ENCODE measurements around the gene TMEM61.
"Not testable (repeated sequence)": the region's sequence is repeated elsewhere in the genome, so short reads cannot be mapped to it uniquely, and the experiment has no call there.

TMEM61 gene

GRCh38 chr1:54963829-54964228 is 16.6 kb upstream of the TMEM61 start:
- DNase-seq = not testable (repeated sequence)

GRCh38 chr1:54965624-54966340 is 14.6 kb upstream of the TMEM61 start:
- DNase-seq = no peak

- DNase-seq = no peak
These were observed 13.1 kb upstream of the TMEM61 start for GRCh38 chr1:54967372-54967771.

DNA sequence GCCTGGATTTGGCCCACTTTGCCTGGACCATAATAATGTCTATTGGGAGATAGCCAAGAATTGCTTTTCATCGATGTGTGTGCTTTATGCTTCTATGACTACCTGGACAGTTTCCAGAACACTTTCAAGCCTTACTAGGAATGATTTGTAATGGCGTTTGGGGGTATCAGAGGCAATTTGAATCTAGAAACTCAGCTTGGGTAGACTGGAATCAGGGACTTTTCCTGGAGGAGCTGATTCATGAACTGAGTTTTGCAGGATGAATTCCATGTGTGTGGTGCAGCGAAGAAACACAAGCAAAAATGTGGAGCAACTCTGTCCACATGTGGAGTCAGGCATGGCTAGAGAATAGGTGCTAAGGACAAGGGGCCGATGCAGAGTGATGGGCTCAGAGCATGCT is 11.9 kb upstream of the TMEM61 start:
- no peak for DNase-seq

DNA sequence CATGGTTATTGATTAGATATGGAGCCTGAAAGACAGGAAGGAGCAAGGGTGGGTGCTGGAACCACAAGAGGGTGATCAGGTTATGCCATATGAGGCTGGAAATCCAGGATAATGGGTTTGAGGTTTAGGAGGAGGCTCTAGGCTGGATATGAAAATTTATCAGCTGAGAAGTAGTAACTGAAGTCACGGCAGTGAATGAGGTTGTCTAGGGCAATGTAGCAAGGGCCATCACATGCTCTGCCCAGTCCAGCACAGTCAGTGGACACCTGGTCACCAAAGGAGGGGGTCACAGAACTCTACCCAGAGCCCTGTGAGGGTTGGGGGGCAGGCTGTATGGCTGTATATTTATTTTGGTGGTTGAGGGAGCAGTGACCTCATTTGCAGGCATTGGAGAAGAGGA is 10.5 kb upstream of the TMEM61 start:
- DNase-seq = no peak

- no peak for DNase-seq
These were observed 9.5 kb upstream of the TMEM61 start for GRCh38 chr1:54970901-54971300.

DNA sequence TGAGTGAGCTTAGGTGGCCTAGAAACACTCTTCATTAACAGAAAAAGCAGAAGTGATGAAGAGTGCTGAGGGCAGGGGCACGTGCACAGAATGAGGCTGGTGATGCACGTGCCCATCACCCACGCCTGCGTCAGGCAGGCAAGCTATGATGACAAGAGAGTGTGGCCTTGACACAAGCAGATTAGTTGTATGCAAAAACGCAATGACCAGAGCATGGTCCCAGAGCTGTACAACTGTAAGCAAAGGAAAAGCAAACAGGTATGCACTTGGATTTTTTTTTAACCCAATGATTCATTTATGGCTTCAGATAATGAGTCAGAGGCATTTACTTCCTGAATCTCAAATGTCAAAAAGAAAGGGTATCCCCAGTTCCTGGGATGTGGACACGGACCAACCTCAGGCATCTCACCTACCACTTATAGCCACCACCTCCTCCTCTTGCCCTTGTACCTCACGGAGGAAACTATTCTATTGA is 9.1 kb upstream of the TMEM61 start:
- no peak for DNase-seq

GRCh38 chr1:54972436-54972835 is 8.0 kb upstream of the TMEM61 start:
- DNase-seq = no peak

GRCh38 chr1:54973205-54973921 is 7.1 kb upstream of the TMEM61 start:
- DNase-seq = no peak

DNA sequence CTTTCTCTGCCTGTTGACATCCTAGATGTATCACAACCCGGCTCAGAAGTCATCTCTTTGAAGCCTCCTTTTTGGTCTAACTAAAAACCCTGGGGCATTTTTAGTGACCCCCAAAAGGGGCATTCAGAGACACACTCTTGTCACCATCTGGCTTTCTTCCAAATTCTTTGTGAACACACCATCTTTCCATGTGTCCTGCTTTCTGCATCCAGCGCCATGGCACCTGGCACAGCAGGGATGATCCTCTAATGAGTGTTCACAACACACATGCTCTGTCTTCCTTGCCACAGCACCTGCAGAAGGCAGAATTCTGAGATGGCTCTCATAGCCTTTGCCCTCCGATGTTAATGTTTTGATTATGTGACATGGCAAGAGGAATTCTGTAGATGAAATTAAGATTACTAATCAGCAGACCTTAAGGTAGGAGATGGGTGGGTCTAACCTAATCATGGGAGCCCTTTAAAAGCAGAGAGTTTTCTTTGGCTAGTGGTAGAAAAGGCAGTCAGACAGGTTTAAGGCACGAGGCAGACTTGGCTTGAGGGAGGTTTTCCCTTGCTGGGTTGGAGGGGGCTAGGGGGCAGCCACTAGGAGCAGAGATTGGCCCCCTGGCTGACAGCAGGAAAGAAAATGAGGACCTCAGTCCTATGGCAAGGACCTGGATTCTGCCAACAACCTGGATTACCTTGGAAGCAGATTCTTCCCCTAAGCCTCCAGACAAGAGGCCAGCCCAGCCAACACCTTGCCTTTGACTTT is 4.9 kb upstream of the TMEM61 start:
- DNase-seq = no peak

GRCh38 chr1:54976747-54977146 is 3.7 kb upstream of the TMEM61 start:
- DNase-seq = no peak

DNA sequence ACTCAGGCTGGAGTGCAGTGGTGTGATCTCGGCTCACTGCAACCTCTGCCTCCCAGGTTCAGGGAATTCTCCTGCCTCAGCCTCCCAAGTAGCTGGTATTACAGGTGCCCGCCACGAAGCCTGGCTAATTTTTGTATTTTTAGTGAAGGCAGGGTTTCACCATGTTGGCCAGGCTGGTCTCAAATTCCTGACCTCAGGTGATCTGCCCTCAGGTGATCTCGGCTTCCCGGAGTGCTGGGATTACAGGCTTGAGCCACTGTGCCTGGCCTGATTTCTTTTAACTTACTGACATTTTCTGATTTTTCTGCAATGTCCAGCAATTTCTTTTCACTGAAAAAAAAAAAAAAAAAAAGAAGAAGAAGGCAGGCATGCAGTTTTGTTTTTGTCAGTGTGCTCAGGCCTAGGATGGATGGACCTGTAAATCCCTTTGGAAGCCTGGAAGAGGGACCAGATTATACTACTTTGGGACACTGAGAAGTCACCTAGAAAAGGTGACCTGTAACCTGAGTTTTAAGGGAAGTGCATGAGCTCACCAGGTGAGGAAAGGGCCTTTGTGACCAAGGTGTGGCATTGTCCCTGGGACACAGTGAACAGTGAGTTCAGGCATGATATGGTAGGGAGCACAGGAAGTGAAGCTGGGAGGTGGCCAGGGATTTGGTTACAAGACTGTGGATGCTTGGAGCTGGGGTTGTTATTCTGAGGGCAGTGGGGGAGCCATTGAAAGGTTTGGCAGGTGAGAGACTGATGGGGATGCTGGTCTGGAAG is 2.7 kb upstream of the TMEM61 start:
- DNase-seq = no peak

GRCh38 chr1:54978528-54979326 is 1.7 kb upstream of the TMEM61 start:
- DNase-seq = no peak

DNA sequence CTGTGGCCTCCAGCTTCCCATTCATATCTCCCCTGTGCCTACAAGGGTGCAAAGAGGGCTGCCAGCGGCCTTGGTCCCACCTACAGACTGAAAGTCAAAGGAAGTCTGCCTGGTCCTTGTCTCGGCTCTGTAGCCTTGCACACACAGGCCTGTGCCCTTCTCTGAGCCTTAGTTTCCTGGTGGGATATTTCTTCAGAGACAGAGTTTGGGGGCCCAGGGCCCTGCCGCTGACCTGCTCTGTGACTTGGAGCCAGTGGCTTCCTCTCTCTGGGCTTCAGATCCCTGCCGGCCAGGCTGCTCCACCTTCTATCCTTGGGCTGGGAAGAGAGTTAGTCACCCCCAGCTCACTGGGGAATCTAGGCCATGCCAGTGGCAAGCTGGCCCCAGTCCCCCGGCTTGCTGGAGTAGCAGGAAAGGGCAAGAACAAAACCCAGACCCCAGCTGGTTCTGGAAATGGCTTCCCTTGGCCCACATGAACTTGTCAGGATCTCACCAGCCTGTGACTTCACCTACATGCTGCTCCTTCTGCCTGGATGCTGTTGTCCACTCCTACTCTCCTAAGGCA is 1.0 kb upstream of the TMEM61 start:
- DNase-seq = no peak

DNA sequence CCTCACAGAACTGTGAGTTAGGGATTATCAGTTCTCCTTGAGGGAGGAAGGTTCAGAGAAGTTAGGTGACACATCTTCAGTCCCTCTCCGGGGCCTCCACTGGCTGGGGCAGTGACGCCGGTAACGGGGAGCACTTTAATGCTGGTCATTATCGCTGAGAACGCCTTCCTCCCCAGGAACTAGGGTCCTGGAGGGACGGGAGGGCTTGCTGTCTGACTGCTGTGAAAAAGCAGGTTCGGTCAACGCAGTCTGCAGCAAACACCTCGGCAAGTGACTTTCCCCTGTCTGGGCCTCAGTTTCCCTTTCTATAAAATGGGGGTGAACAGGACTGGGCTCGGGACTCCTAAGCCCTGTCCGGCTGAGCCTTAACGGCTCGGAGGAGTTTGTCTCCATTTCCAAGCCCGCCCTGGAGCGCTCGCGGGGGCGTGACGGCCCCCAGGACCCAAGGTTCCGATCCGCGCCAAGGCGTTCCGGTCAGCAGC is 341 bp upstream of the TMEM61 start:
- DNase-seq = no peak

DNA sequence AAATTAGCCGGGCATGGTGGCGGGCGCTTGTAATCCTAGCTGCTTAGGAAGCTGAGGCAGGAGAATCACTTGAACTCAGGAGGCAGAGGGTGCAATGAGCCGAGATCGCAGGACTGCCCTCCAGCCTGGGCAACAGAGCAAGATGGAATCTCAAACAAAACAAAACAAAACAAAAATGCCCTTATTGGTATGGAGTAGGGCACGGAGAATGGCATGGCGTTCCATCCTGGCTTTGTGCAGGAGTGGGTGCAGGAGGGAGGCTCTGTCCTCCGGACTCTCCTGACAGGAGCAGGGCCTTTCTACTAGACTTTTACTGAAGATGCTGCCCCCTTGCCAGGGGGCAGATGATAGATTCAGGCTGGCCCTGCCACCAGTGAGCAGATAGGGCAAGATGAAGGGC is 1.0 kb downstream of the TMEM61 start:
- DNase-seq = no peak

- no peak for DNase-seq
These were observed 2.3 kb downstream of the TMEM61 start for GRCh38 chr1:54982739-54983138.

DNA sequence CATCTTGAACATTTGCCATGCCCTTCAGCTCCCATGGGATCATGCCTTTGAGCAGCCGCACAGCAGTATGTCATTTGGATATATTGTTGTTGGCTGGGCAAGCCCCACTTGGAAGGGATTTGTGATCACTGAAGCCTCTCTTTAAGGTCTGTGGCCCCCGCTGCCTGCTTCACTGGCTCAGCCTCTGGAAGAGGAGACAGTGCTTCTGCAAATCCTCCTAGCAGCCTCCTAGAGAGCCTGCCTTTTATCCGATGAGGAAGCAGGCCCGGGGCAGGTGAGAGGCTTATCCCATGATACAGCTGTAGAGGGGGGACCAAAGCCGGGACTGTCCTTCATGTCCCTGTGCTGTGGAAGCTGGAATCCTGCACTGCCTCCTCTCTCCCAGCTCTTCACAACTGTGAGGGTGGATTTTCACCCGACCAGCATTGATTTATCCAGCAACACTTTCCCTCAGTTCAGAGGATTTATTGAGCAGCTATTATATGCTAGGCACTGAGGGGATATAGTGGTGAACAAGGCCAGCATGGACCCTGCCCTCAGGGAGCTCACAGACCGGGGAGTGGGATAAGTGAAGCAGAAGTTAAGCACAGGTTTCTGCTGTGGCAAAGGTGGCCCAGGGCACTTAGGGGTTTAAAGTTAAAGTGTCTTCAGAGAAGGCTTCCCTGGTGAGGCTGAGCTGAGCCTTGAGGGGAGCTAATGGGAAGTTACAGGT is 3.9 kb downstream of the TMEM61 start:
- DNase-seq = no peak

GRCh38 chr1:54985556-54985955 is 5.1 kb downstream of the TMEM61 start:
- no peak for DNase-seq

DNA sequence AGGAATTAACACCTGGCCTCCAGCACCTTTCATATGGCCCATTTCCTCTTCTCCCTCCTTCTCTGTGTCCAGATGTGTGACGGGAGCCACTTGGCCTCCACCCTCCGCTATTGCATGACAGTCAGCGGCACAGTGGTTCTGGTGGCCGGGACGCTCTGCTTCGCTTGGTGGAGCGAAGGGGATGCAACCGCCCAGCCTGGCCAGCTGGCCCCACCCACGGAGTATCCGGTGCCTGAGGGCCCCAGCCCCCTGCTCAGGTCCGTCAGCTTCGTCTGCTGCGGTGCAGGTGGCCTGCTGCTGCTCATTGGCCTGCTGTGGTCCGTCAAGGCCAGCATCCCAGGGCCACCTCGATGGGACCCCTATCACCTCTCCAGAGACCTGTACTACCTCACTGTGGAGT is 5.6 kb downstream of the TMEM61 start:
- no peak for DNase-seq

DNA sequence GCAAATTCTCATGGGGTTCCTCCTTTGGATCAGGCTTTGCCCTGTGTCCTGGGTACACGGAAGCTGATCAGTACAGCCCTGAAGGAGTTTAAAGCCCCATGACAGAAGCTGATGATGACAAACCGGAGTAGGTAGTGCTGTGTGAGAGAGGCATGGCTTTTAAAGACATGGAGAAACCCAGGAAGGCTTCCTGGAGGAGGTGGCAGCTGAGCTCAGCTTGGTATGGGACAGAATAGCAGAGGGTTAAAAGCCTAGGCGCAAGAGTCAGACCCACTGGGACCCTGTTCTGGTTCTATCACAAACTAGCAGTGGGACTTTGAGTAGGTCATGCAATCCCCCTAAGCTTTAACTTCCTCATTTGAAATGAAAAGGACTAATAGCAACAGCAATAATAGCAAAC is 6.1 kb downstream of the TMEM61 start:
- no peak for DNase-seq
